HFFc6 (cell line): ENCODE results near the gene CDH13. TPM values are rescaled to one million over a fixed set of nuclear protein-coding genes. Genes with fewer than 3 reads are reported as not detected.

Experiments
- DNase-seq: peaks from one replicate; pipeline ENCODE4 v3.0.0-alpha.2; 2018
- H3K27ac Mint-ChIP-seq: 2 replicates; pipeline ENCODE4 v1.8.0; 2020; ENCODE audit warnings: mild to moderate bottlenecking, mixed read lengths
- H3K27me3 Mint-ChIP-seq: 2 replicates; pipeline ENCODE4 v1.8.0; 2021; ENCODE audit warnings: mild to moderate bottlenecking, moderate library complexity, mixed read lengths; ENCODE audit not compliant: insufficient read depth
- H3K36me3 Mint-ChIP-seq: 2 replicates; pipeline ENCODE4 v1.8.0; 2021; ENCODE audit warnings: low read depth, mixed read lengths
- H3K4me1 Mint-ChIP-seq: 2 replicates; pipeline ENCODE4 v1.8.0; 2020; ENCODE audit warnings: low read depth, mixed read lengths
- H3K4me3 Mint-ChIP-seq: 2 replicates; pipeline ENCODE4 v1.8.0; 2020; ENCODE audit warnings: mild to moderate bottlenecking, moderate library complexity, mixed read lengths
- H3K9me3 Mint-ChIP-seq: 2 replicates; pipeline ENCODE4 v1.8.0; 2020; ENCODE audit warnings: mild to moderate bottlenecking, mixed read lengths
- total RNA-seq, 6 experiments: library from RNA; stranded (reverse); fragmentation: NEBNext Ultra II Directional; extraction: Animal tissue kit (Norgen Biotek cat#: 25700); gene quantifications; 2 replicates in 1 of 6; 3 replicates in 5 of 6; pipeline ENCODE4 v1.2.3, GENCODE V29; 2021
- TF ChIP-seq, protein P1 (sequence below): fragments of 200-600 bp; sonication (generic); IDR thresholded peaks from 2 replicates; pipeline ENCODE4 v1.5.0; 2021; ENCODE audit warnings: antibody characterized with exemption, mild to moderate bottlenecking

Gene CDH13
- total RNA-seq, 6 experiments from 2014 or later = 3.6 to 14.7 (median 4.7) TPM

DNA sequence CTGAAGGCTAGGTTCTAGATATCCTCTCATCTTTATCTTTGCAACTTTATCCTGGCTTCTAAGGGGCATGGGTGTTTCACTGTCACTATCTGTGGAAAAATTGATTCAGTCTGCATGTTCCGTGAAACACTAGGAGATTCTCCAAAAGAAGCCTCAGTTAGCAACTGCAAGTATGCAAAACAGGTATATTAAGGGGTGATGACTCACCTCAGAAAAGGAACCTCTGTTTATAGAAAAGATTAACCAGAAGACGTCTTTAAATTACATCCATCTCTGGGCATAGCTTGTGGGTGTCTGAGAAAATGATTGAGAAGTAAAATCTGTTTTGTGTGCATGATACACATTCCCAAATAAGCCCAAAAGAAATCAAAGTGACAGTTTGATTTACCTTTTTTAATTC is 827.2 kb downstream of the CDH13 start:
- Mint-ChIP-seq H3K4me3 (no peak overlapping the region), H3K9me3 (peaks cover 28% of the 10 kb centered on the region), H3K36me3 (no peaks in the 10 kb centered on the region), H3K4me1 (no peaks in the 10 kb centered on the region), H3K27me3 (peaks cover 6% of the 10 kb centered on the region), H3K27ac (no peak overlapping the region)
- no peak for DNase-seq
- TF ChIP-seq, protein P1, sequence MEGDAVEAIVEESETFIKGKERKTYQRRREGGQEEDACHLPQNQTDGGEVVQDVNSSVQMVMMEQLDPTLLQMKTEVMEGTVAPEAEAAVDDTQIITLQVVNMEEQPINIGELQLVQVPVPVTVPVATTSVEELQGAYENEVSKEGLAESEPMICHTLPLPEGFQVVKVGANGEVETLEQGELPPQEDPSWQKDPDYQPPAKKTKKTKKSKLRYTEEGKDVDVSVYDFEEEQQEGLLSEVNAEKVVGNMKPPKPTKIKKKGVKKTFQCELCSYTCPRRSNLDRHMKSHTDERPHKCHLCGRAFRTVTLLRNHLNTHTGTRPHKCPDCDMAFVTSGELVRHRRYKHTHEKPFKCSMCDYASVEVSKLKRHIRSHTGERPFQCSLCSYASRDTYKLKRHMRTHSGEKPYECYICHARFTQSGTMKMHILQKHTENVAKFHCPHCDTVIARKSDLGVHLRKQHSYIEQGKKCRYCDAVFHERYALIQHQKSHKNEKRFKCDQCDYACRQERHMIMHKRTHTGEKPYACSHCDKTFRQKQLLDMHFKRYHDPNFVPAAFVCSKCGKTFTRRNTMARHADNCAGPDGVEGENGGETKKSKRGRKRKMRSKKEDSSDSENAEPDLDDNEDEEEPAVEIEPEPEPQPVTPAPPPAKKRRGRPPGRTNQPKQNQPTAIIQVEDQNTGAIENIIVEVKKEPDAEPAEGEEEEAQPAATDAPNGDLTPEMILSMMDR = no peak

DNA sequence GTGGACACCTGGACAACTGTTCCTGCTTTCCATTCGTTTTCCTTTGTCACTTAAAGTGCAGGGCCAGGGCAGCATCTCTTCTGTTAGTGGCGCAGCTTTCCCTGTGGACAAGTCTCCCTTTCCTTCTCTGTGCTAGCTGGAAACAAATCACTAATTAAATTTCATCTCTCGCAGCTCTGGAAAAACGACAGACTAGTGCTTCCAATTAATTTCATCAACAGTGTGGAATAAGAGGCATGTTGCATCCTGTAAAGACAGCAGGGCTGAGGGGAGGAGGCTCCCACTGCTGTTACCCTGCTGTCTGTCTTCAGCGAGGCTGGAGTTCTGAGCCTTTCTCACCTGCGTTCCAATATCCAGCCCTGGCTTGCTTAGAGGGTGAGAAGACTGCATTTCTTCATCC is 828.9 kb downstream of the CDH13 start:
- TF ChIP-seq, protein P1 = no peak
- DNase-seq = no peak
- no peak overlapping the region for H3K4me3 Mint-ChIP-seq
- no peaks in the 10 kb centered on the region for H3K36me3 Mint-ChIP-seq
- no peaks in the 10 kb centered on the region for H3K4me1 Mint-ChIP-seq
- peaks cover 6% of the 10 kb centered on the region for H3K27me3 Mint-ChIP-seq
- no peak overlapping the region for H3K27ac Mint-ChIP-seq
- peaks cover 32% of the 10 kb centered on the region for H3K9me3 Mint-ChIP-seq

DNA sequence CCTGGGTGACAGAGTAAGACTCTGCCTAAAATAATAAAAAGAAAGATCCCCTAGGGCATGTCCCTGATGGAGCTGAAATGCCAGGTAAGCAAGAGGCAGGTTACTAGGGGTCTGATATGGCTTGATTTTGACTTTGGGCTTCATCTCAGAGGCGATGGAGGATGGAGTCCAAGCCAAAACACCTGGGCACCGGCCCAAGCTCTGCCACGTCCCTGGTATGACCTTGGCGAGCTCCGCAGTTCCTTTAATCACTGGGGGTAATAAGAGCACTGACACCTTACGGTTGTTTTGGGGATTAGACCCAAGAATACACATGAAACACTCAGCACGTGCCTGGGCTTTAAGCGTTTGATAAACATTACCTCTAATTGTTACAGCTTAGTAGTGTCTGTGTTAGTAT is 830.2 kb downstream of the CDH13 start:
- H3K36me3 Mint-ChIP-seq = no peaks in the 10 kb centered on the region
- TF ChIP-seq, protein P1 = no peak
- DNase-seq = no peak
- H3K4me1 Mint-ChIP-seq = no peaks in the 10 kb centered on the region
- H3K27ac Mint-ChIP-seq = no peak overlapping the region
- H3K9me3 Mint-ChIP-seq = peaks cover 26% of the 10 kb centered on the region
- H3K4me3 Mint-ChIP-seq = no peak overlapping the region
- H3K27me3 Mint-ChIP-seq = peaks cover 6% of the 10 kb centered on the region

DNA sequence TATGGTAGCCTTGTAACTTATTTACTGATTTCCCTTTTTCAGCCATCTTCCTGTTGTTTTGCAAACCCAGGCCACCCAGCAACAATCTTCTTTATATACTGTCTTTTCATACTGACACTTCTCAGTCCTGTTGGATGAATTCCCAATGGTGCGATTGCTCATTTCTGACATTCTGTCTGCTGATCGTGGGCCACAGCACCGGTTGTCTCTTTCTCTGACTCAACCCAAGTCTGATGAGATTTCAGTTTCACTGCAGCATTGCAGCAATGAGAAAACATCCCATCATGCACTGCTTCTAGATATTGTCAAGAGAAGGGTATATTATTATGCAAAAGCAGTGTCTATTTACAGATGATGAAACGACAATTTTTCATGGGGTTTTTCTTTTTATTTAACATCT is 831.8 kb downstream of the CDH13 start:
- DNase-seq = no peak
- peaks cover 4% of the 10 kb centered on the region for H3K27me3 Mint-ChIP-seq
- TF ChIP-seq, protein P1 = no peak
- H3K4me3 Mint-ChIP-seq = no peak overlapping the region
- H3K27ac Mint-ChIP-seq = no peak overlapping the region; the same call in 1 of the 2 replicates
- H3K4me1 Mint-ChIP-seq = no peaks in the 10 kb centered on the region
- peaks cover 34% of the 10 kb centered on the region for H3K9me3 Mint-ChIP-seq
- H3K36me3 Mint-ChIP-seq = no peaks in the 10 kb centered on the region; the same call in 1 of the 2 replicates

DNA sequence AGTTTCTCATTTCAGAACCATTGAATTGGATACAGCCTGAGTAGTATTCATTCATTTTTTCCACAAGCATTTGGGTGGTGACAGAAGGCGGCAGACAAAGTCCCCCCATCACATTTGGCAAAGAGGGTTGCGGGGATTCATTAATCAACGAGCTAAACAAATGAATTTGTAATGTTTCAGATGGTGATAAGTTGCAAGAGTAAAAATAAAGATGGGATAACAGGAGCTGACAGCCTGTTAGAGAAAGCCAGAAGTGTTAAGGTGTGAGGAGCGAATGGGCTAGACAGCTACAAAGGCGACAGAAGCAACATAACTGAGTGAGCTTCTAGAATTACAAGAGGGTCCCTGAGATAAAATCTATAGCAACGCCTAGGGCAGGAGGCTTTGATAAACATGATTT is 838.2 kb downstream of the CDH13 start:
- Mint-ChIP-seq H3K4me1 (no peaks in the 10 kb centered on the region), H3K36me3 (no peaks in the 10 kb centered on the region; the same call in 1 of the 2 replicates), H3K27ac (no peak overlapping the region), H3K9me3 (peaks cover 40% of the 10 kb centered on the region), H3K4me3 (no peak overlapping the region), H3K27me3 (peaks cover 1% of the 10 kb centered on the region)
- DNase-seq = no peak
- TF ChIP-seq, protein P1 = no peak

DNA sequence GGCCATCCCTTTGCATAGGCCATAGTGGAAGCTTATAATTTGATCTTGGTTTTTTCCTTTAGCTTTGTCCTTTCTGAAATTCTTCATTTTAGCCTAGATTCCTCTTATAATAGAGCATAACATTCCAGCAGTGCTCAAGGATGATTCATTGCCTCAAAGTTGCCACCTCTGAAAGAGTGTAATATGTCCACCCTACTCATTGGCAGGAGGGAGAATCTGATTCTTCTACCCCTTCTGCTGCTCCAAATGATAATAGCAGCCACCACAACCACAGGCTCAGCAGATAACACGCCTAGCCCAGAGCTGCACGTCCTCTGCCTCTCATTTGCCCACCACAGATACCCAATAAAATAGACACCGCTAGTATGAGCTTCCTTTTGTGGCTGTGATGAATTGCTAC is 843.6 kb downstream of the CDH13 start:
- DNase-seq = peak; percentile 1
- Mint-ChIP-seq H3K27ac (no peak overlapping the region), H3K27me3 (peaks cover 6% of the 10 kb centered on the region; the same call in 1 of the 2 replicates), H3K4me1 (no peaks in the 10 kb centered on the region; the same call in 1 of the 2 replicates), H3K9me3 (peaks cover 49% of the 10 kb centered on the region), H3K4me3 (no peak overlapping the region), H3K36me3 (no peaks in the 10 kb centered on the region)
- TF ChIP-seq, protein P1 = no peak
